SK-N-MC (cell line): ENCODE results near the gene KIN.

Experiments used
- DNase-seq: peaks from one replicate; pipeline ENCODE4 v3.0.0-alpha.2; 2011; ENCODE audit warnings: low read depth, low spot score
- H3K27ac ChIP-seq: fragments of 200-600 bp; sonication (generic); 2 replicates; pipeline ENCODE4 v1.5.1; 2016; ENCODE audit warnings: mixed run types
- H3K36me3 ChIP-seq: fragments of 200-600 bp; sonication (generic); 2 replicates; pipeline ENCODE4 v1.6.1; 2017; ENCODE audit warnings: antibody characterized with exemption, low read length, mixed read lengths; ENCODE audit not compliant: insufficient read depth
- H3K4me3 ChIP-seq: fragments of 200-600 bp; sonication (generic); 2 replicates; pipeline ENCODE4 v1.5.1; 2016
- H3K9ac ChIP-seq: fragments of 200-600 bp; sonication (generic); 2 replicates; pipeline ENCODE4 v1.8.0; 2017; ENCODE audit warnings: mixed run types, mixed read lengths; ENCODE audit not compliant: insufficient read length
- H3K9me3 ChIP-seq: fragments of 200-600 bp; sonication (generic); 2 replicates; pipeline ENCODE4 v1.6.1; 2017; ENCODE audit warnings: low read depth, mild to moderate bottlenecking, antibody characterized with exemption, low read length, moderate library complexity, mixed read lengths
- EZH2 ChIP-seq: fragments of 200-600 bp; sonication (generic); IDR thresholded peaks from one replicate; pipeline ENCODE4 v1.6.1; 2017; ENCODE audit warnings: antibody characterized with exemption
- FOXP2 ChIP-seq: optimal IDR thresholded peaks from 2 replicates; pipeline ENCODE3; 2011; ENCODE audit warnings: mild to moderate bottlenecking, moderate library complexity; ENCODE audit not compliant: insufficient read depth; ENCODE audit errors: extremely low read length, control extremely low read depth
- POLR2AphosphoS5 ChIP-seq: IDR thresholded peaks from 2 replicates; pipeline ENCODE4 v1.6.1; 2012; ENCODE audit warnings: mild to moderate bottlenecking, low read depth, low read length, borderline replicate concordance

KIN gene

GRCh38 chr10:7804741-7805140 lies 16.9 kb upstream of the KIN start:
- Histone ChIP-seq H3K36me3 (peaks cover 57% of the 10 kb centered on the region), H3K9ac (no peak overlapping the region), H3K27ac (no peak overlapping the region), H3K4me3 (no peak overlapping the region), H3K9me3 (no peaks in the 10 kb centered on the region)
- DNase-seq, result no peak
- TF ChIP-seq EZH2 (no peak), FOXP2 (no peak), POLR2AphosphoS5 (no peak)

- no peak for TF ChIP-seq FOXP2
- no peak for TF ChIP-seq EZH2
- no peak for TF ChIP-seq POLR2AphosphoS5
- Histone ChIP-seq H3K9me3 (no peaks in the 10 kb centered on the region), H3K4me3 (no peak overlapping the region), H3K36me3 (peaks cover 62% of the 10 kb centered on the region), H3K9ac (no peak overlapping the region), H3K27ac (no peak overlapping the region)
- no peak for DNase-seq
Observed at GRCh38 chr10:7804216-7804615, 16.4 kb upstream of the KIN start.

- no peaks in the 10 kb centered on the region for H3K9me3 ChIP-seq
- peaks cover 69% of the 10 kb centered on the region for H3K36me3 ChIP-seq
- H3K9ac ChIP-seq, result no peak overlapping the region
- no peak overlapping the region for H3K27ac ChIP-seq
- TF ChIP-seq EZH2, result no peak
- no peak for DNase-seq
- H3K4me3 ChIP-seq, result no peak overlapping the region
Observed at GRCh38 chr10:7802606-7803005, 14.8 kb upstream of the KIN start.

- TF ChIP-seq POLR2AphosphoS5 (no peak), EZH2 (no peak), FOXP2 (no peak)
- Histone ChIP-seq H3K9ac (no peak overlapping the region), H3K36me3 (peaks cover 44% of the 10 kb centered on the region), H3K27ac (no peak overlapping the region), H3K9me3 (no peaks in the 10 kb centered on the region), H3K4me3 (no peak overlapping the region)
- no peak for DNase-seq
Observed at GRCh38 chr10:7797582-7797981, 9.8 kb upstream of the KIN start.

- no peak overlapping the region for H3K9ac ChIP-seq
- H3K36me3 ChIP-seq, result peaks cover 27% of the 10 kb centered on the region
- DNase-seq, result no peak
- no peak overlapping the region for H3K27ac ChIP-seq
- H3K4me3 ChIP-seq, result no peak overlapping the region
- H3K9me3 ChIP-seq, result no peaks in the 10 kb centered on the region
- TF ChIP-seq POLR2AphosphoS5 (no peak), EZH2 (no peak), FOXP2 (no peak)
Observed at GRCh38 chr10:7795605-7796004, 7.8 kb upstream of the KIN start.

- no peak overlapping the region for H3K27ac ChIP-seq
- no peak overlapping the region for H3K4me3 ChIP-seq
- no peaks in the 10 kb centered on the region for H3K9me3 ChIP-seq
- no peak for TF ChIP-seq POLR2AphosphoS5
- TF ChIP-seq EZH2, result no peak
- no peak for TF ChIP-seq FOXP2
- no peak for DNase-seq
- peaks cover 20% of the 10 kb centered on the region for H3K36me3 ChIP-seq
- H3K9ac ChIP-seq, result no peak overlapping the region
Observed at GRCh38 chr10:7794251-7795026, 6.6 kb upstream of the KIN start.

GRCh38 chr10:7792541-7792940 lies 4.7 kb upstream of the KIN start:
- no peak for DNase-seq
- Histone ChIP-seq H3K4me3 (no peak overlapping the region), H3K36me3 (peaks cover 11% of the 10 kb centered on the region; the same call in 1 of the 2 replicates), H3K27ac (no peak overlapping the region), H3K9ac (no peak overlapping the region), H3K9me3 (no peaks in the 10 kb centered on the region)
- no peak for TF ChIP-seq EZH2
- TF ChIP-seq POLR2AphosphoS5, result no peak
- no peak for TF ChIP-seq FOXP2

- Histone ChIP-seq H3K4me3 (peak overlapping the region; percentile 83), H3K36me3 (peaks cover 3% of the 10 kb centered on the region; the same call in 1 of the 2 replicates), H3K9me3 (no peaks in the 10 kb centered on the region), H3K27ac (no peak overlapping the region), H3K9ac (peak overlapping the region; percentile 90)
- TF ChIP-seq FOXP2 (no peak), POLR2AphosphoS5 (no peak), EZH2 (no peak)
- DNase-seq, result no peak
Observed at GRCh38 chr10:7789390-7789789, 1.6 kb upstream of the KIN start.
